ENCODE results near the gene KCNAB1. TPM values are rescaled to one million over a fixed set of nuclear protein-coding genes. Genes with fewer than 3 reads are reported as not detected.

The KCNAB1 gene
- total RNA-seq, 1 experiment from 2014 or later, result not detected

- Histone ChIP-seq H3K4me3 (no peak overlapping the region), H3K27me3 (no peaks in the 10 kb centered on the region; the same call in none of the 2 replicates), H3K9me3 (no peaks in the 10 kb centered on the region), H3K36me3 (no peaks in the 10 kb centered on the region)
- no peak for DNase-seq
Measured at GRCh38 chr3:156473341-156473740, 353.0 kb downstream of the KCNAB1 start.

- DNase-seq, result no peak
Measured at GRCh38 chr3:156474560-156475389, 354.4 kb downstream of the KCNAB1 start.

GRCh38 chr3:156477323-156477722, 356.9 kb downstream of the KCNAB1 start:
- no peaks in the 10 kb centered on the region for H3K36me3 ChIP-seq
- no peaks in the 10 kb centered on the region for H3K9me3 ChIP-seq
- no peak overlapping the region for H3K4me3 ChIP-seq
- peak; percentile 17 for DNase-seq
- H3K27me3 ChIP-seq, result no peaks in the 10 kb centered on the region; the same call in none of the 2 replicates

More at GRCh38 chr3:156474560-156475389, 354.4 kb downstream of the KCNAB1 start:
- Histone ChIP-seq H3K36me3 (no peaks in the 10 kb centered on the region), H3K27me3 (no peaks in the 10 kb centered on the region; the same call in none of the 2 replicates), H3K9me3 (no peaks in the 10 kb centered on the region), H3K4me3 (no peak overlapping the region)

GRCh38 chr3:156478891-156479290, 358.5 kb downstream of the KCNAB1 start:
- Histone ChIP-seq H3K27me3 (no peaks in the 10 kb centered on the region; the same call in none of the 2 replicates), H3K4me3 (no peak overlapping the region), H3K9me3 (no peaks in the 10 kb centered on the region), H3K36me3 (no peaks in the 10 kb centered on the region)
- no peak for DNase-seq

- H3K27me3 ChIP-seq, result no peaks in the 10 kb centered on the region; the same call in 1 of the 2 replicates
Measured at GRCh38 chr3:156479604-156480003, 359.2 kb downstream of the KCNAB1 start.

GRCh38 chr3:156480949-156481348, 360.6 kb downstream of the KCNAB1 start:
- Histone ChIP-seq H3K36me3 (no peaks in the 10 kb centered on the region), H3K9me3 (no peaks in the 10 kb centered on the region), H3K27me3 (no peaks in the 10 kb centered on the region), H3K4me3 (no peak overlapping the region)
- DNase-seq, result no peak

More at GRCh38 chr3:156479604-156480003, 359.2 kb downstream of the KCNAB1 start:
- no peak for DNase-seq
- Histone ChIP-seq H3K36me3 (no peaks in the 10 kb centered on the region), H3K9me3 (no peaks in the 10 kb centered on the region), H3K4me3 (no peak overlapping the region)

- Histone ChIP-seq H3K27me3 (no peaks in the 10 kb centered on the region), H3K9me3 (no peaks in the 10 kb centered on the region), H3K36me3 (no peaks in the 10 kb centered on the region), H3K4me3 (no peak overlapping the region)
- DNase-seq, result no peak
Measured at GRCh38 chr3:156483002-156483401, 362.6 kb downstream of the KCNAB1 start.

GRCh38 chr3:156483426-156483825, 363.0 kb downstream of the KCNAB1 start:
- no peak for DNase-seq
- Histone ChIP-seq H3K27me3 (no peaks in the 10 kb centered on the region), H3K36me3 (no peaks in the 10 kb centered on the region), H3K9me3 (no peaks in the 10 kb centered on the region), H3K4me3 (no peak overlapping the region)

GRCh38 chr3:156483961-156484787, 363.8 kb downstream of the KCNAB1 start:
- no peaks in the 10 kb centered on the region for H3K9me3 ChIP-seq
- peak; percentile 36 for DNase-seq
- no peak overlapping the region for H3K4me3 ChIP-seq
- H3K27me3 ChIP-seq, result no peaks in the 10 kb centered on the region
- no peaks in the 10 kb centered on the region for H3K36me3 ChIP-seq

- Histone ChIP-seq H3K4me3 (no peak overlapping the region), H3K36me3 (no peaks in the 10 kb centered on the region), H3K9me3 (no peaks in the 10 kb centered on the region), H3K27me3 (no peaks in the 10 kb centered on the region)
- DNase-seq, result no peak
Measured at GRCh38 chr3:156488767-156489166, 368.4 kb downstream of the KCNAB1 start.

- Histone ChIP-seq H3K36me3 (no peaks in the 10 kb centered on the region), H3K9me3 (no peaks in the 10 kb centered on the region), H3K27me3 (no peaks in the 10 kb centered on the region), H3K4me3 (no peak overlapping the region)
- no peak for DNase-seq
Measured at GRCh38 chr3:156489462-156489911, 369.1 kb downstream of the KCNAB1 start.

- Histone ChIP-seq H3K4me3 (no peak overlapping the region), H3K27me3 (no peaks in the 10 kb centered on the region), H3K36me3 (no peaks in the 10 kb centered on the region), H3K9me3 (no peaks in the 10 kb centered on the region)
- no peak for DNase-seq
Measured at GRCh38 chr3:156491192-156491591, 370.8 kb downstream of the KCNAB1 start.

- H3K9me3 ChIP-seq, result no peaks in the 10 kb centered on the region
- no peaks in the 10 kb centered on the region for H3K36me3 ChIP-seq
- no peaks in the 10 kb centered on the region for H3K27me3 ChIP-seq
- no peak overlapping the region for H3K4me3 ChIP-seq
- no peak for DNase-seq
Measured at GRCh38 chr3:156492801-156493261, 372.5 kb downstream of the KCNAB1 start.

GRCh38 chr3:156493887-156494286, 373.5 kb downstream of the KCNAB1 start:
- H3K27me3 ChIP-seq, result no peaks in the 10 kb centered on the region
- no peak for DNase-seq
- H3K4me3 ChIP-seq, result no peak overlapping the region
- no peaks in the 10 kb centered on the region for H3K9me3 ChIP-seq
- H3K36me3 ChIP-seq, result no peaks in the 10 kb centered on the region

GRCh38 chr3:156495816-156496215, 375.4 kb downstream of the KCNAB1 start:
- Histone ChIP-seq H3K36me3 (no peaks in the 10 kb centered on the region), H3K4me3 (no peak overlapping the region), H3K27me3 (no peaks in the 10 kb centered on the region), H3K9me3 (no peaks in the 10 kb centered on the region)
- DNase-seq, result no peak

GRCh38 chr3:156497326-156497725, 376.9 kb downstream of the KCNAB1 start:
- H3K36me3 ChIP-seq, result no peaks in the 10 kb centered on the region
- no peaks in the 10 kb centered on the region for H3K27me3 ChIP-seq
- DNase-seq, result no peak
- no peaks in the 10 kb centered on the region for H3K9me3 ChIP-seq
- H3K4me3 ChIP-seq, result no peak overlapping the region

- no peaks in the 10 kb centered on the region for H3K27me3 ChIP-seq
- DNase-seq, result no peak
- H3K36me3 ChIP-seq, result no peaks in the 10 kb centered on the region
- H3K9me3 ChIP-seq, result no peaks in the 10 kb centered on the region
- H3K4me3 ChIP-seq, result no peak overlapping the region
Measured at GRCh38 chr3:156498307-156498706, 377.9 kb downstream of the KCNAB1 start.
